ENCODE results near the gene FOXJ3.

FOXJ3 gene

DNA sequence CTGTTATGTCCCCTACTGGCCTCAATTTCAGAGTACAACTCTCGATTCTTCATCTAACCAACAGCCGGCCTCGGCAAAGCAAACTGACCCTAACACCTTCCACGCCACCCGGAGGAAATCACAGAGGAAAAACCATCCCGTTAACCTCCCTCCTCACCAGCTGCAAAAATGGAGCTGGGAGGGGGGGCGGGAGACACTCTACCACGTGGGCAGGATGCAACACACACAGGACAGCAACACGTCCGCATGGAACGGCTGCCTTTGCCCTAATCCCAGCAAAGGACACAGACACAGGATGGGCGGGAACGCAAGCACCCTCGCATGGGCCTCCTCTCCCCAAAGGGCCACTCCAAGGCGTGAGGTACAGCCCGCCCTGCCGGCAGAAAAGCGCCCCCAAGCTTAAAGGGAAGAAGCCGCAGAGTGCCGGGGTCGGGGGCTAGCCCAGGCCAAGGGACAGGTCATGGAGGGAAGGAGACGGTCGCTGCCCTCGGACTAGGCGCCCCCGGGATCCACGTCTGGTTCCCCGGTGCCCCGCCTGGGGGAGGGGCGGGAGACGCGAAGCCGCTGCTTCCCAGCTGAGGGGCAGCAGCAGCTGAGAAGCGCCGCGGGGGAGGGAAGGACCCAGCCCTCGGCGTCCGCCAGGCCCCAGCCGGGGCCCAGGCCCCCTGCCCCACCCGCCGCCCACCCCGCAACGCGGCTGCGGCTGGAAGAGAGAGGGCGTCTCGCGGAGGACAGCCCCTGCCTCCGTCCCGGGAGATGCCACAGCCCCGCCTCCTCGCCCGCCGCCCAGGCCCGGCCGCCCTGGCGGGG, 590 bp downstream of the FOXJ3 start:
- DNase-seq (ENCODE audit: low spot score), result peak; percentile 74

DNA sequence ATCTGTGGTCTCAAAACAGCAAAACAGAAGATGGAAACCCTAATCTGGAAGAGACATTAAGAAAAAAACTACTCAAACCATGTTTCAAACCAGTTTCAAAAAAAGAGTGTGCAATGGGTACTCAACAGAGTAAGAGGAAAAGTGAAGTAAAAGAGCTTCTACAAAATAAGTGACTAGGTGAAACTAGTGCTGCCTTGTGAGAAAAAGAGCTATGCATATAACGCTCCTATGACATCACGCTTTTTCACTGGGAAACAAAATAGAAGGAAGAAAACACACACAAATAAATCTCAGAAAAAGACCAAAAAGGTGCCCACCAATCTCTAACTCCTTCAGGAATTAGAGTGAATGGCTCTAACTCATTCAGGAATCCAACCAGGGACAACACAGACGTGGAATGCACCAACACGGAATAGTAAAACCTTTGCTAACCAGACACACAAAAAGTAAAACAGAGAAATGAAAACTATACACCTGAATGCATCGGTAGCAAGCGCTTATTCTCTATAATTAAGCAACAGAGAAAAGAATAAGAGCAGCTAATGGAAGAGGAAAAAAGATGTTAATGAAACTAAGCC, 1.3 kb downstream of the FOXJ3 start:
- DNase-seq (ENCODE audit: low spot score), result no peak

DNA sequence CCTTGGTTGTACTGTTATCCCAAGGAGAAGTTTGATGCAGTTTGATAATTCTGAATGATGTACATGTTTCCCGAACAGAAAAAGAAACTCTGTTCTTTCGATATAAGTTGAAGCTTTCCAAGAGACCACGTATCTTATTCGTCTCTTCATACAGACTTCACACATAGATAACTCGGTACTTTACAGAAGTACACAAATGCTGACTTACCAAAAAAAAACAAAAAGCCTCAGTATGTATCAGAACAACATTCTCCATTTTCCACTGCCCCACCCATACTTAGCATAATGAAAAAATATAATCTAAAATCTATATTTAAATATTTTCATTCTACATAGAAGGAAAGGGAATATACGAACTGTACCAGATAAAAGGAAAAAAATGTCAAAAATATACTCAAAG, 2.2 kb downstream of the FOXJ3 start:
- no peak for DNase-seq (ENCODE audit: low spot score)

DNA sequence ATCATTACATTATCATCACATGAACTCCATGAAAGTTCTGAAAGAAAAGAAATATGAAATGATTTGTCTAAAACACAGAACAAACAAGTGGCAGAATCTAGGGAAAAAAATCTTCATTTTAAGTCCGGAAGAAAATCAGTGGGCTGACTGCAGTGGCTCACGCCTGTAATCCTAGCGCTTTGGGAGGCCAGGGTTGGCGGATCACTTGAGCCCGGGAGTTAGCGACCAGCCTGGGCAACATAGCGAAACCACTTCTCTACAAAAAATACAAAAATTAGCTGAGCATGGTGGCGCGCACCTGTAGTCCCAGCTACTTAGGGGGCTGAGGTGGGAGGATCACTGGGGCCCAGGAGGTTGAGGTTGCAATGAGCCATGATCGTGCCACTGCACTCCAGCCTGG, 4.8 kb downstream of the FOXJ3 start:
- no peak for DNase-seq (ENCODE audit: low spot score)

DNA sequence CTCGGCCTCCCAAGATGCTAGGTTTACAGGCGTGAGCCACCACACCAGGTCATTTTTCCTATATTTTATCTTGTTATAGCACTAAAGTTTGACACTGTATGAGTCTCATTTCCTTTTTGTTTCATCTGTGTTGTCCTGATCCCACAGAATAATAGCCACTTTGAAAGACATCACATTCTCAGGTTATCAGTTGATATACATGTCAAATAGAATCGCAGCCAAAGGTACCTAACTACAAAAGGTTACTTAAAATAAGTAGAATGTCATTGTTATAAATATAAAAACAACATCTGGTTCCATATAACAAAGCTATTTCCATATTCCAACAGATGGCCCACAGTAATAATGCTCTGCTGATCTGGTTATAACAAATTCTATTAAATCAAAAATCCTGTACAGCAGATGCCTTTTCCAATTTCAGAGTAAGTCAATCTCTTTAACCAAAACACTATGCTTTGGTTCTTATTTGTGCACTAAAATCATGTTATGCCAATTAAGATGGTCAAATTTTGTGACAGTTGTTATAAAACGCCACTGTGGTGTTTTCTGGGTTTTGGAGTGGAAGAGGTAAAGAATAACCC, 6.0 kb downstream of the FOXJ3 start:
- no peak for DNase-seq (ENCODE audit: low spot score)

DNA sequence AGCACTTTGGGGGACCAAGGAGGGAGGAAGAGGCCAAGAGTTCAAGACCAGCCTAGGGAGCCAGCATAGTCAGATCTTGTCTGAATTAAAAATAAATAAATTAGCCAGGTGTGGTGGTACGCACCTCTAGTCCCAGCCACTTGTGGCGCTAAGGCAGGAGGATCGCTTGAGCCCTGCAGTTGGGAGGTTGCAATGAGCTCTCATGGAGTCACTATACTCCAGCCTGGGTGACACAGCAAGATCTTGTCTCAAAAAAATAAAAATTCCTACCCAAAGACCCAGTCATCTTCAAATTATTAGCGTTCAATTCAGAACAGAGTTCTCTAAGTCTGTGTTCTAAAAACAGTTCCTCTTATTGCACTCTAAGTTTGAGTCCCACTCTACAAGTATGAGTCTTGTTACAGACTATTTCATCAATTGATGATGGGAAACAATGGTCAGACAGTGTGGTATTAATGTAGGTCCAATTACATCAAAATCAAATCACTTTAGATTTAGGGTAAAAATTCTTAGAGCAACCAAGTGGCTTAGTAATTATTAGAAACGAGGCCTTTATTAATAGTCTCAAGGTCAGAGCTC, 6.9 kb downstream of the FOXJ3 start:
- DNase-seq (ENCODE audit: low spot score), result no peak

DNA sequence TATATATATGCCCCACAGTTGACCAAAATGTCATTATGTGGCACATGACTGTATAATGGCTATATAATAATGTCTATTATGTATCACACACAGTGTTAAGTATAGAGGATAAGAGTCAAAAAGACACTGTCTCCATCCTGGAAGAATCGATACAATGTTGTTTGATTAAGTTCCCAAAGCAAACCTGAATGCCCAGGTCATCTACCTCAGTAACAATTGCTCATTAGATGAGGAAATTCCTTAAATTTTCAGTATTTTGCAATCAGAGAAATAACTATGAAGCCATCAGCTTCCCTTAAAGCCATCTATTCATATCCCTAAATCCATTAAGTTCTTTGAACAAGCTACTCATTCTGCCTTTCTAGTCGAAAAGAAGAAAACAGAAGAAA, 10.0 kb downstream of the FOXJ3 start:
- DNase-seq (ENCODE audit: low spot score), result no peak

DNA sequence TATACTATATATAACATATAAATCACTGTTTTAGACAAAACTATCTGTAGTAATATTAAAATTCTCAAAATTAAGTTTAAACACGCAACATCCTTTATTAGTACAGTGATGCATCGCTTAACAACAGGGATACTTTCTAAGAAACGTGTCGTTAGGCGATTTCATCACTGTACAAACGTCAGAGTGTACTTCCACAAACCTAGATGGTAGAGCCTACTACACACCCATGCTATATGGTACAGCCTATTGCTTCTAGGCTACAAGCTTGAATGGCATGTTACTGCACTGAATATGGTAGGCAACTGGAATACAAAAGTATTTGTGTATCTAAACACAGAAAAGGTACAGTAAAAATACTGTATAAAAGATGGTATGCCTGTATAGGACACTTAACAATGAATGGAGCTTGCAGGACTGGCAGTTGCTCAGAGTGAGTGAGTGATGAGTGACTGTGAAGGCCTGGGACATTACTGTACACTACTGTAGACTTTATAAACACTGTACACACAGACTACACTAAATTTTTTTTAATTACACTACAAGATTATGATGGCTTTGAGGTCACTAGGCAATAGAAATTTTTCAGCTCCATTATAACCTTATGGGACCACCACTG, 10.5 kb downstream of the FOXJ3 start:
- no peak for DNase-seq (ENCODE audit: low spot score)

DNA sequence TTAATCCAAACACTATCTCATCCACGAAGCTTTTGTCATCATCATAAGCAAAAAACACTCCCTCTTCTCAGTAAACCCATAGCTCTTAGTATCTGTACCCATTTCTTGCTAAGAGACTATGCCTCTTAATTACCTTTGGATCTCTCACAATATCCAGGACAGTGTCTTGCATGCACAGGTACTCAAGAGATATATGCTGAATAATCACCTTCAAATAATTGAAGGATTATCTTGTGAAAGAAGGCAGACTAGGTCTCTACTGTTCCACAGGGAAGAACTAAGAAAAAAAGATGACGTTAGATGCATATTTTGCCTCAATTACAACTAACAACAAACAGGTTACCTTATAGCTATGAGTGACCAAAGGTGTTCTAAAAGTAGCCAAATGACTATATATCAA, 11.5 kb downstream of the FOXJ3 start:
- no peak for DNase-seq (ENCODE audit: low spot score)

DNA sequence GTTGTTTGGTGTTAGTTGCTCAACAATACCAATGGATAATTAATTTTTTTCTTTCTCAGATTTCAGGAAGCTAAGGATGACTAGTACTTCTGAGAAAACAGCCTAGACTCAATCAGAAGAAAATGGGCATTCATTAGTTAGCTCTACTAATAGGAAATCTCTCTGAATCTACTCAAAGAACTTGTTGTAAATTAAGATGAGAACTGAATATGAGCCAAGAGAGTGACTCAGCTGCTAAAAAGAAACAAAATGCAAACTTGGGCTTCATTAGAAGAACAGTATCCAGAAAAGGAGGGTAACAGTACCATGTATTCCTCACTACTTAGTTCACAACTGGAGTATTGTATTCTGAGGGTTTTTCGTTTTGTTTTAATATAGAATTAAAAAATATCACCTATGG, 12.5 kb downstream of the FOXJ3 start:
- DNase-seq (ENCODE audit: low spot score), result no peak

DNA sequence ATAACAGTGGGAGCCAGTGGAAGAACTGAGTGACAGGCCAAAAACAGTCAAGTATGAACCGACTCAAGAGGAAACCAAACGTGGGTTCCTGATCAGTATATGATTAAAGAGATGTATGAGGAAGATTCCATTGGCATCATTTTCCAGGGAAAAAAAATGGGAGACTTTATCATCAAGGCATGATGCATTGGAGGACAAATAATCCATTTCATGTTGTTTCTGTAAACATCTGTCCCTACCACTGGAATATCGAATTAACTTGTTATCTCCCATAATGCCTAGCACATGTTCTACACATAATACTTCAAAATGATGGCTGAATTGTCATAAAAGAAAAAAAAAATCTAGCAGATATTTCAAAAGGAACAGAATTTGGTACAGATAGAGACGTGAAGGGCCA, 13.3 kb downstream of the FOXJ3 start:
- no peak for DNase-seq (ENCODE audit: low spot score)

DNA sequence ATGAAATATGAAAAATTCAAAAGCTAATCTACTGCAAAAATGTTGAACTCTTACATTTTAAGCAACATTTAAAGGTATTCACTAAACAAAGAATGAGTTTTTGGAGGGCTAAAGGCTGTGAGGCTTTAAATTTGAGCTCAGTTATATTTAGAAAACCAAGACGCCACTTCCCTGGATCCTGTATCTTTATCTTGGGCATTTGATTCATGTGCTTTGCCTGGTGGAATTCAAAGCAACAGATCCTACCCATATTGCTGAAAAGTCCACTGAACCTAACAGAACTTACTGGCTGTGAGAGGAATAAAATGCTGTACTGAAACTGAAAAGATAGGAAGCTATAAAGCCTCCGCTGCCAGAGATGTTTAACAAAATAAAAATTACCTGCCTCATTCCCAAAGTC, 14.3 kb downstream of the FOXJ3 start:
- DNase-seq (ENCODE audit: low spot score), result no peak

DNA sequence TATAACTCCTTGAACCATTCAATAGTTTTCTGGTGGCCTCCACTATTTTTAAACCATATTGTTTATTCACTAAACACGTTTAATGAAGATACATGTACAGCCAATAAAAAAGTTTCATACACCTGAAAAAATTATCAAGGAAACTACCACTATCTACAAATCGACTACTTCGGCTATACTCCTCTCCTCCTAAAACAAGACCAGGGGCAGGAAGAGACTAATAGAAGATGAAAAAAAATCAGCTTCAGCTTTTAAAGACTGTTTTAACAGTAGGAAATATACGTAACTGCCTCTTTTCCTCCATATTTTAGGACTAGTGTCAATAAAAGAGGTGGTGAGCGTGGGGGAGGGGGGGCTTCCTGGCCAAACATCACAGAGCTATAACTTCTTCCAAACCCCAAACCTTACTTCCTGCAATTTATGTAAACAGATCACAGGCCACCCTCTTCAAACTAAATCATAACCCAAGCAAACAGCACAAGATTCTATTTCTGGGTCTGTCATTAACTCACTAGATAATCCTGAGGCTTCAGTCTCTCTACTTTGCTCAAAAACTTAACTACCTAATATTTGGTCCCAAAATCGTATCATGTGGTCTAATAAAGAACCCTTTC, 15.1 kb downstream of the FOXJ3 start:
- DNase-seq (ENCODE audit: low spot score), result no peak

DNA sequence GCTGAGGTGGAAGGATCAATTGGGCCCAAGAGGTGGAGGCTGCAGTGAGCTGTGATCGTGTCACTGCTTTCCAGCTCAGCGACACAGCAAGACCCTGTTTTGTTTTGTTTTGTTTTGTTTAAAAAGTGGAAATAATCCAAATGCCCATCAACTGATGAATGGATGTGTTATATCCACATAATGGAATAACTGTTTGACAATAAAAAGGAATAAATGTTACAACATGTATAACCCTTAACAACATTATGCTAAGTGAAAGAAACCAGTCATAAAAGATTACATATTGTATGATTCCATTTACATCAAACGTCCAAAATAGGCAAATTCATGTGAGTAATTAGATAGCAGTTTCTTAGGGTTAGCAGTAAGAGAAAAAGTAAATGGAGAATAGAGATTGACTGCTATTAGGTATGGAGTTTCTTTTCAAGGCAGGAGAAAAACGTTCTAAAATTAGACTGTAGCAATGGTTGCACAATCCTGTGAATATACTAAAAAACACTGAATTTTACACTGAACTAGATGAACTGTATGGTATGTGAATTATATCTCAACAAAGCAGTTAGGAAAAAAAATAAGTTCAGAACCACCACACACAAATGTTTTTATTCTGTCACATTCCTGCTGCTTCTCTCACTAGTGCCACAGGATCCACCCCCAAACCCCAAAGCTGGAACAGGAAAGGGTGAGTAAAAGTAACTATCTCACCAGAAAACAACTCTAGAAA, 15.7 kb downstream of the FOXJ3 start:
- DNase-seq (ENCODE audit: low spot score), result peak; percentile 24

DNA sequence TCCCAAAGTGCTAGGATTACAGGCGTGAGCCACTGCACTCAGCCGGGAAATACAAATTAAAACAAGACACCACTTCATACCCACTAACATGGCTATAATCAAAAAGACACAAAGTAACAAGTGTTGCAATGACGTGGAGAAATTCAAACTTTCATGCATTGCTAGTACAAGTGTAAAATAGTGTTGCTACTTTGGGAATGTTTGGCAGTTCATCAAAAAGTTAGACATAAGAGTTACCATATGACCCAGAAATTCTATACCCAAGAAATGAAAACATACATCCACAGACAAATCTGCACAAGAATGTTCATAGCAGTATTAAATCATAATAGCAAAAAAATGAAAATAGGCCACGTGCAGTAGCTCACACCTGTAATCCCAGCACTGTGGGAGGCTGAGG, 16.4 kb downstream of the FOXJ3 start:
- no peak for DNase-seq (ENCODE audit: low spot score)

DNA sequence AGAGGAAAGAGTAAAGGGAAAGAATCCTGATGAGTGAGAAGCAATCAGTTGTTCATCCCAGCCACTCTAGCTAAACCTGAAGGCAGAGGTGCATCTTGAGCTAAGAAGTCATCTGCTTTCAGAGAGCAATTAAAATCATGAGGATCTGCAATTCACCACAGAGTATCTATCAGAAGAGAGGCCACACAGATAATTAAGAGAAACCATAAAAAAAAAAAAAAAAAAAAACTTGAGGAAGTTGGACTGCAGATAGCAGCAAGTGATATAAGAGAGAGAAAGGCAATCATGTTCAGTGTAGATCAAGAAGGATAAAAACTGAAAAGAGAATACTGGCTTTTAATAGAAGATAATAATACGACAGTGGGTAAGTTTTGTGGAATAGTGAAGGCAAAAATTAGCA, 17.7 kb downstream of the FOXJ3 start:
- no peak for DNase-seq (ENCODE audit: low spot score)

DNA sequence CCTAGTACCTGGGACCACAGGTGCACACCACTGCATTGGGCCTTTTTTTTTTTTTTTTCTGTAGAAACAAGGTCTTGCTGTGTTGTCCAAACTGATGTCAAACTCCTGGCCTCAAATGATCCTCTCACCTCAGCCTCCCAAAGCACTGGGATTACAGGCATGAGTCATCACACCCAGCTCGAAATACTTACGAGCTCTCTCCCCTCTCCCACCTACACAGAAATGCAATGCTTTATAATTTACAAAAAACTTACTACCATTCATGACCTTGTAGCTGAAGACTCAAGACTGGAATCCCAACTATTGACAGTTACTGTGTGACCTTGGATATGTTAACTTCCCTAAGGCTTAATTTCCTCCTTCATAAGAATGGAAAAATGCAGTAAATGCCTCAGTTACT, 18.7 kb downstream of the FOXJ3 start:
- no peak for DNase-seq (ENCODE audit: low spot score)

DNA sequence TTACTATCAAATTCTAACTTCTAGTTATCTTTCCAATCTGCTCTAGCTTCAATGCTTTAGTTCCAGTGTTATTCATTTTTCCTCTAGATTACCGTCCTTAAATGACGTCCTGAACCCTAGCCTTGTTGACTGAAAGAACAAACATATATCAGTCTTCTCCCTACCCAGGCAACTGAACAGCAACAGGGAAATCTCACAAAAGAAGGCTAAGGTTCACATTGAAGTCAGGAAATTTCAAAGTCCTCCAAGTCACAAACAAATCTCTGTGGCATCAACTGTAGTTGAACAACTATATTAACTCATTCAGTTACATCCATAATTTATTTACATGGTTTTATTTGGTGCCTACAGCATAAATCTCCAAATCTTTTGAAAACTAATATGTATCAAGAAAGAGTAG, 19.5 kb downstream of the FOXJ3 start:
- DNase-seq (ENCODE audit: low spot score), result no peak

DNA sequence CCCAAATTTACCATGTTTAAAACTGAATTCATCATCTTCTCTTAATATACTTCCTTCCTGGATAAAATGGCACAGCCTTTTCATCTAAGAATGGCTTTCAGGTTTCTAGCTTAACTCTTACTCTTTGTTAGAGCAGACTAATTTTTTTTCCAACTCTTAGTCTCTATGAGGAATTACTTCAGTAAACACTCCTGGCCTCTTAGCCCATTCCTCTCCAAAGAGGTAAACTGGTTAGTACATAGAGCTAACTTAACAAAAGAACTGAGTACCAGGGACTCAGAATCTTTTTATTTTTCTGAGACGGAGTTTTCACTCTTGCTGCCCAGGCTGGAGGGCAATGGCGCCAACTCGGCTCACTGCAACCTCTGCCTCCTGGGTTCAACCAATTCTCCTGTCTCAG, 21.1 kb downstream of the FOXJ3 start:
- DNase-seq (ENCODE audit: low spot score), result no peak

DNA sequence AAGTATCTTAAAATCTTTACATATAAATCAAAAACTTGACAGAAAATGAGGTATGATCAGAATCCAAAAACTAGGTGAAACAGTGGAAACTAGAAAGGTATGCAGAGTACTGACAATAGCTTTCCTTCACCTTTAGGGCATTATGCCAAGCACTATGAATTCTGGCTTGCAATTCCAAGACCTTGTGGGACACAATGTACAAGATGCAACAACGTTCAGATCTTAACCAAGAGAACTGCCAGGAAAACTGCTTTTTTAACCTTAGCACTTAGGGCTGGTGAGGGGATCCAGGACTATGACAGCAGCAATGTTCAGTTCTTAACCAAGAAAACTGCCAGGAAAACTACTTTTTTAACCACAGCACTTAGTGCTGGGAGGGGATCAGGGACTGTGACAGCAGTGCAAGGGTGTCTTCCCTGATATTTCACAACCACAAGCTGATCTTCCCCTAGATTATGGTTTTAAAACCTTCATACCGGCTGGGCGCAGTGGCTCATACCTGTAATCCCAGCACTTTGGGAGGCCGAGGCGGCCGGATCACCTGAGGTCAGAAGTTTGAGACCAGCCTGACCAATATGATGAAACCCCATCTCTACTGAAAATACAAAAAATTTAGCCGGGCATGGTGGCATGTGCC, 22.3 kb downstream of the FOXJ3 start:
- no peak for DNase-seq (ENCODE audit: low spot score)

DNA sequence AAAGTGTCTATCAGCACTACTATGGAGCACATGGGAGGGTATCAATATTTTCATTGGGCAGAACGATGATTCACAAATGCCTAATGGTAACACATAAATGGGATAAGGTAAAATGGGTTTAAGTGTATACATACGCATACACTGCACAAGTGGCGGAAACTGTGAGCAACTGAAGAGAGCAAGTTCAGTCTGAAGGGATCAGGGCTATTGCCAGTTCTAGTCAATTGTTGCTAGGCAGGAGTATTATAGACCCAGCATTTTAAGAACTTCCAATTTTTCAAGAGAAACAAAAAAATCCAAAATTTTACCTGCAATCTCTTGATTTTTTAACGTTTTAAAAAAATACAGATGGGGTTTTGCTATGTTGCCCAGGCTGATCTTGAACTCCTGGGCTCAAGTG, 23.1 kb downstream of the FOXJ3 start:
- no peak for DNase-seq (ENCODE audit: low spot score)

All from AG08396 (cell line).